Kidney (tissue), 14 donors: ENCODE measurements around the gene COL12A1. TPM values are rescaled to one million over a fixed set of nuclear protein-coding genes. Genes with fewer than 3 reads are reported as not detected.

Experiments used
- DNase-seq, 5 donors: peaks; one replicate each; pipeline ENCODE4 v3.0.0-alpha.2; 2013 to 2020
- FAIRE-seq: peaks from 2 replicates; lab custom pipeline; 2012; peaks lifted over from hg19 to GRCh38; lab: Jason Lieb, UNC
- H3K27ac ChIP-seq, 2 donors: one replicate each; pipeline ENCODE4 v1.7.0; 2013; ENCODE audit warnings: low read depth in 2 of 2, low read length in 2 of 2, inconsistent platforms in 1 of 2
- H3K27me3 ChIP-seq: one replicate; pipeline ENCODE4 v1.7.1; 2013; ENCODE audit warnings: low read length, inconsistent platforms; ENCODE audit not compliant: control insufficient read depth, insufficient read depth
- H3K36me3 ChIP-seq, 3 donors: one replicate each; pipeline versions ENCODE4 v1.7.0 to v1.7.1; 2013; ENCODE audit warnings: low read length in 3 of 3, control low read depth in 1 of 3, inconsistent platforms in 1 of 3; ENCODE audit not compliant: insufficient read depth in 3 of 3, control insufficient read depth in 2 of 3
- H3K4me1 ChIP-seq, 3 donors: one replicate each; pipeline versions ENCODE4 v1.7.0 to v1.7.1; 2013; ENCODE audit warnings: low read length in 3 of 3, inconsistent platforms in 1 of 3, low read depth in 1 of 3; ENCODE audit not compliant: control insufficient read depth in 2 of 3, insufficient read depth in 2 of 3
- H3K4me3 ChIP-seq, 3 donors: one replicate each; pipeline versions ENCODE4 v1.7.0 to v1.8.1; 2013; ENCODE audit warnings: low read length in 3 of 3, control low read depth in 1 of 3, inconsistent platforms in 1 of 3
- H3K9ac ChIP-seq, 3 donors: one replicate each; pipeline versions ENCODE4 v1.7.0 to v1.7.1; 2013; ENCODE audit warnings: low read length in 3 of 3, control low read depth in 1 of 3, inconsistent platforms in 1 of 3
- H3K9me3 ChIP-seq, 3 donors: one replicate each; pipeline versions ENCODE4 v1.7.0 to v1.7.1; 2013; ENCODE audit warnings: low read length in 3 of 3, control low read depth in 1 of 3, inconsistent platforms in 1 of 3; ENCODE audit not compliant: control insufficient read depth in 2 of 3, insufficient read depth in 1 of 3
- intact Hi-C: fragments of 100-400 bp; cut with DNase I; formaldehyde crosslinking; loops from one replicate; pipeline ENCODE4 v1.11.1; 2022
- polyA plus RNA-seq: library from polyadenylated mRNA; stranded (reverse); fragments of 350-450 nt; fragmentation: Illumina TruSeq; extraction: RNeasy Lipid Tissue Mini Kit (QIAGEN cat#74804); gene quantifications from one replicate; pipeline ENCODE4 v1.2.3, GENCODE V29; 2014; ENCODE audit warnings: low read depth, low replicate concordance; ENCODE audit not compliant: insufficient read depth
- total RNA-seq: library from RNA; stranded (reverse); fragmentation: NEBNext Ultra II Directional; extraction: Animal tissue kit (Norgen Biotek cat#: 25700); gene quantifications from one replicate; pipeline ENCODE4 v1.2.1, GENCODE V29; 2021
- TF ChIP-seq, protein P1 (sequence below): IDR thresholded peaks from 3 replicates; pipeline ENCODE4 v1.5.1; 2012; ENCODE audit warnings: mild to moderate bottlenecking, moderate library complexity, borderline replicate concordance; ENCODE audit not compliant: insufficient read depth; ENCODE audit errors: extremely low read depth
- donor health status: control.
- donor health status: control.
- donor health status: control.
- donor health status: control.
- donor health status: control.
- donor health status: DM: yes; HTN: yes; CAD: no.
- donor health status: Normal renal cell carcinoma (clear cell type).

Gene COL12A1
- total and polyA plus RNA-seq, 2 donors from 2014 or later, result 12.3 to 28.3 TPM

DNA sequence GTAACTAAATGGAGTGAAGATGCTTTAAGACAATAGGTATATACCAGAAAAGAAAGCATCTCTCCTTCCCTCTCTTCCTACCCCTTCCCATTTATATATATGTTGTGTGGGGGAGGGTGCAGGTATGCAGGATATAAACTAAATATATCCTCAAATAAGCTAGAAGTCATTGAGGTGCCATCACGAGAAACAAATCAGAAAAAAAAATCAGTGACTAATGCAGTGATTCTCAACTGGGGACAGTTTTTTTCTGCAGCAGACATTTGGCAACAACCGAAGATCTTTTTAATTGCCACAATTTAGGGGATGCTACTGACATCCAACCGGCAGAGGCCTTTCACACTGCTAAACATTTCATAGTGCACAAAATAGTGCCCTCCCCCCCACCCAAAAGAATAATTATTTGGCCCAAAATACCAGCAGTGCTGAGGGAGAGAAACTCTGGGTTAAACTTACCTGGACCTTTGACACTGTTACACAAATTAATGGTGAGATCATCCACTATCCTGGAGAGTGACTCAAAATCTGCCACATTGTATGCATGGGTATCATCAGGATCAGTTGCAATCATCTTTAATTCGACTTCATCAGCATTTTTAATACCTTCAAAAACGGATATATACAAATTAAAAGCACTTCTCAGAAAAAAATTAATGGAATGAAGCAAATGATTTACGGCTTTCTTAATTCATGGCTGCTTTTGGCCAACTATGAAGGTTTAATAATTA is 55.0 kb downstream of the COL12A1 start:
- no peaks in the 10 kb centered on the region for H3K4me1 ChIP-seq
- intact Hi-C loops, result no loop called here
- H3K4me3 ChIP-seq, result no peak overlapping the region
- DNase-seq, result no peak
- no peak for FAIRE-seq
- TF ChIP-seq, protein P1, sequence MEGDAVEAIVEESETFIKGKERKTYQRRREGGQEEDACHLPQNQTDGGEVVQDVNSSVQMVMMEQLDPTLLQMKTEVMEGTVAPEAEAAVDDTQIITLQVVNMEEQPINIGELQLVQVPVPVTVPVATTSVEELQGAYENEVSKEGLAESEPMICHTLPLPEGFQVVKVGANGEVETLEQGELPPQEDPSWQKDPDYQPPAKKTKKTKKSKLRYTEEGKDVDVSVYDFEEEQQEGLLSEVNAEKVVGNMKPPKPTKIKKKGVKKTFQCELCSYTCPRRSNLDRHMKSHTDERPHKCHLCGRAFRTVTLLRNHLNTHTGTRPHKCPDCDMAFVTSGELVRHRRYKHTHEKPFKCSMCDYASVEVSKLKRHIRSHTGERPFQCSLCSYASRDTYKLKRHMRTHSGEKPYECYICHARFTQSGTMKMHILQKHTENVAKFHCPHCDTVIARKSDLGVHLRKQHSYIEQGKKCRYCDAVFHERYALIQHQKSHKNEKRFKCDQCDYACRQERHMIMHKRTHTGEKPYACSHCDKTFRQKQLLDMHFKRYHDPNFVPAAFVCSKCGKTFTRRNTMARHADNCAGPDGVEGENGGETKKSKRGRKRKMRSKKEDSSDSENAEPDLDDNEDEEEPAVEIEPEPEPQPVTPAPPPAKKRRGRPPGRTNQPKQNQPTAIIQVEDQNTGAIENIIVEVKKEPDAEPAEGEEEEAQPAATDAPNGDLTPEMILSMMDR, result no peak
- H3K27me3 ChIP-seq, result no peaks in the 10 kb centered on the region
- no peaks in the 10 kb centered on the region for H3K9me3 ChIP-seq
- no peak overlapping the region for H3K27ac ChIP-seq
- no peak overlapping the region for H3K9ac ChIP-seq
- no peaks in the 10 kb centered on the region for H3K36me3 ChIP-seq

- no peak overlapping the region for H3K4me3 ChIP-seq
- H3K27me3 ChIP-seq, result no peaks in the 10 kb centered on the region
- FAIRE-seq (no peak), DNase-seq (no peak)
- H3K36me3 ChIP-seq, result no peaks in the 10 kb centered on the region
- H3K27ac ChIP-seq, result no peak overlapping the region
- intact Hi-C loops, result no loop called here
- TF ChIP-seq, protein P1, result no peak
- no peaks in the 10 kb centered on the region for H3K9me3 ChIP-seq
- no peak overlapping the region for H3K9ac ChIP-seq
- no peaks in the 10 kb centered on the region for H3K4me1 ChIP-seq
These were observed 56.2 kb downstream of the COL12A1 start for GRCh38 chr6:75149696-75150095.

- TF ChIP-seq, protein P1, result no peak
- Histone ChIP-seq H3K4me3 (no peak overlapping the region), H3K9ac (no peak overlapping the region), H3K9me3 (no peaks in the 10 kb centered on the region), H3K27ac (no peak overlapping the region), H3K36me3 (no peaks in the 10 kb centered on the region), H3K4me1 (no peaks in the 10 kb centered on the region), H3K27me3 (no peaks in the 10 kb centered on the region)
- FAIRE-seq (no peak), DNase-seq (no peak)
- intact Hi-C loops, result no loop called here
These were observed 56.6 kb downstream of the COL12A1 start for GRCh38 chr6:75149240-75149639.
